IPS-NIHi7 (cell line): Measurements from ENCODE around the gene BIN2.
A peak's percentile ranks its signal among the peaks of the same experiment; 100 is the strongest.
"Not testable (repeated sequence)": the region's sequence is repeated elsewhere in the genome, so short reads cannot be mapped to it uniquely, and the experiment has no call there.

Experiments used
- DNase-seq: peaks from one replicate; pipeline ENCODE4 v3.0.0; 2012; ENCODE audit warnings: mixed read lengths; ENCODE audit errors: extremely low spot score

BIN2 gene

DNA sequence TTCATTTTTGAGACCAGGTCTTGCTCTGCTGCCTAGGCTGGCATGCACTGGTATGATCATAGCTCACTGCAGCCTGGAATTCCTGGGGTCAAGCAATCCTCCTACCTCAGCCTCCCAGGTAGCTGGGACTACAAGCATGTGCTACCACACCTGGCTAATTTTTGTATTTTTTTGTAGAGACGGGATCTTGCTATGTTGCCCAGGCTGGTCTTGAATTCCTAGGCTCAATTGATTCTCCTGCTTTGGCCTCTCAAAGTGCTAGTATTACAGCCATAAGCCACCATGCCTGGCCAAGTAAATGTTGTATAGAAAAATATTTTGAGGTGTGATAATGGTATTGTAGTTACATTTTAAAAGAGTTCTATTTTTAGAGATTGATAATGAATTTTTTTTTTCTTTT is 12.6 kb downstream of the BIN2 start:
- no peak for DNase-seq

DNA sequence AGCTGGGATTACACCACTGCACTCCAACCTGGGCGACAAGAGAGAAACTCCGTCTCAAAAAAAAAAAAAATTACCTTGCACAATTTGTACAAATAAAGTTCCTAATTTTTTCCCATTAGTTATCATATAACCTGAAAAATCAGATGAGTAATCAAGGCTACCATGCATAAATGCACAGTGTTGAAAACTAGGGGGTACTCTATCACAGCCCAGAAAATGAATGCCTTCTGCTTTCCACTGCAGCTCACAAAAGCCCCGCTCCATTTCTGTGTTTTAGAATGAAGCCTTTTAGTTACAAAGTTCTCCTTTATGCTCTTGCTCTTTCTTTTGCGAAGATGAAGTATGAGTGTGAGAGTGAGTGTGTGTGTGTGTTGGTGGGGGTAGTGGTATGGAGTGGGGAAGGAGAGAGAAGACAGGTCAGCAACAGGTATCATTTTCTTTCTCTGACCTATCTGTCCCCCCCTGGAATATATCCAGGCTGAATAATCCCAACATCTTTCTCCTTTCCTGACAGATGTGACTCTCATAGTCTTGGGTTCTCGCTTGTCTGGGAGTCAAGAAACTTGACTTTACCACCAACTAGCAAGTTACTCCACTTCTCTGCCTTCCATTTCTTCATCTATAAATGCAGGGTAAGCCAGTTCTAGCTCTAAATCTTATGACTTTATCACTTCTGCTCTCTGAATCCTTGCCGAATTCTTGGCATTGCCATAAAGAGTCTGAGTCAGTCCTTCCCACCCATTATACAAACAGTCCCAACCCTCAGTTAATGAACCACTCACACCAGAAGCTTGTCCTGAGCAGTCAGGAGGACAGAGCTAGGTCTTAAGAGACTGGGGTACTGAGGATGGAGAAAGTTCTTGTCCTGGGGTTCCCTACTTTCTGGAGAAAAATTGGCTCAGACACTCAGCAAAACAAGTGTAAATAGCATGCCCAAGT is 16.1 kb downstream of the BIN2 start:
- DNase-seq: no peak

DNA sequence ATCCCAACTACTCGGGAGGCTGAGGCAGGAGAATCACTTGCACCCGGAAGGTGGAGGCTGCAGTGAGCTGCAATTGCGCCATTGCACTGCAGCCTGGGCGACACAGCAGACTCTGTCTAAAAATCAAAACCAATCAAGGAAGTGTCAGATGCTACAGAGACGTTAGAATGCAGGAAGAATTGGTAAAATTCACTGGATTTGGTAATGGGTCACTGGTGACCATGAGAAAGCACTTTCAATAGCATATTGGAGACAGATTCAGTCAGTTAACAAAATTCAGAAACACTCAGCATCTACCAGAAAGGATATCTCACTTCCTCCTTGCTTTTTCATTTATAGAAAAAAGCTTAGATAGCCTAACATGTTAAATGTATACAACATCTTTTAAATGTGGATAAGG is 17.5 kb downstream of the BIN2 start:
- DNase-seq: no peak

DNA sequence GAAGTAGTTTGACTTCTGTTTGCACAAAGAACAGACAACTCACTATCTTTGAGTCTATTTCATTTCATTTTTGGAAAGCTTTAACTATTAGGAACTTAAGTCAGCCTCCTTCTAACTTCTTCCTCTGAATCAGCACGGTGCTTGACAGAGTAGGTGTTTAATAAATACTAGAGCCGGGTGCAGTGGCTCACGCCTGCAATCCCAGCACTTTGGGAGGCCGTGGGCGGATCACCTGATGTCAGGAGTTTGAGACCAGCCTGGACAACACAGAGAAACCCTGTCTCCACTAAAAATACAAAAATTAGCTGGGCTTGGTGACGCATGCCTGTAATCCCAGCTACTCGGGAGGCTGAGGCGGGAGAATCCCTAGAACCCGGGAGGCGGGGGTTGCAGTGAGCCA is 23.2 kb downstream of the BIN2 start:
- DNase-seq: not testable (repeated sequence)

DNA sequence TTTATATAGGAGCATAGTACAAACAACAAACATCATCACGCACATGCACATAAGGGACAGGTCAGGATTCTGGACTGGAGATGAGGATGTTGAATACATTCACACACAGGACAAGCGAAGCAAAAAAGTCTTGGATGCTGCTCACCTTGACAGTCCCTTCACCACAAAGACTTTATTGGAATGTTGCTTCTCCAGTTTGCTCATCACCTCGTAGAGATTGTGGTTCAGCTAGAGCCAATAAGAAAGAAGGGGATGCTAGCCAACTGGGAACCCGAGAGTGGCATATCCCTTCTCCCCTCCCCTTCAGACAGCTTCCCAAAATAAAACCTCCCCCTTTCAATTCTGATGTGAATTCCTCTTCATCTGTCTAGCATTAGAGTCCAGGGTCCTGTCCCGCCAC is 28.3 kb downstream of the BIN2 start:
- no peak for DNase-seq

DNA sequence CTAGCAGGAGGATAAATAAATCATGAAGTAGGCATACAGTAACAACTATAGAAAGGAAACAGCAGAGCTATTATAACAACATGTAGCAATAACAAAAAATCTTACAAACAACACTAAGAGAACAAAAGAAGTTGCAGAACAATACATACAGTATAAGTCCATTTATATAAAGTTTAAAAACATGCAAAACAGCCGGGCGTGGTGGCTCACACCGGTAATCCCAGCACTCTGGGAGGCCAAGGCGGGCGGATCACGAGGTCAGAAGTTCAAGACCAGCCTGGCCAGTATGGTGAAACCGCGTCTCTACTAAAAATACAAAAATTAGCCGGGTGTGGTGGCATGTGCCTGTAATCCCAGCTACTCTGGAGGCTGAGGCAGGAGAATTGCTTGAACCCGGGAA is 29.9 kb downstream of the BIN2 start:
- not testable (repeated sequence) for DNase-seq

DNA sequence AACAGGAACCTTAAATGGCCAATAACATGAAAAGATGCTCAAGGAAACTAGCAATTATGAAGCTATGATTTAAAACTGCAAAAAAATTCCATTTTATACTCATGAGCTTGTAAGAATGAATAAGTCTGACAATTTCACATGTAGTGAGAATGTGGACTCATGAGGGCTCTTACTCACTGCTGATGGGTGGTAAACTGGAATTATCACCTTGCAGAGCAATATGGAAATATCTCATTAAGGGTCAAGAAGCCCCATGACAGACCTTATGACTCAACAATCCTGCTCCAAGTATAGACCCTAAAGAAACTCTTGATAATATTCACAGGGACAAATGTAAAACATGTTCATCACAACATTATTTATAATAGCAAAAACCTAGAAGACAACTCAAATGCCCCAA is 30.3 kb downstream of the BIN2 start:
- no peak for DNase-seq

DNA sequence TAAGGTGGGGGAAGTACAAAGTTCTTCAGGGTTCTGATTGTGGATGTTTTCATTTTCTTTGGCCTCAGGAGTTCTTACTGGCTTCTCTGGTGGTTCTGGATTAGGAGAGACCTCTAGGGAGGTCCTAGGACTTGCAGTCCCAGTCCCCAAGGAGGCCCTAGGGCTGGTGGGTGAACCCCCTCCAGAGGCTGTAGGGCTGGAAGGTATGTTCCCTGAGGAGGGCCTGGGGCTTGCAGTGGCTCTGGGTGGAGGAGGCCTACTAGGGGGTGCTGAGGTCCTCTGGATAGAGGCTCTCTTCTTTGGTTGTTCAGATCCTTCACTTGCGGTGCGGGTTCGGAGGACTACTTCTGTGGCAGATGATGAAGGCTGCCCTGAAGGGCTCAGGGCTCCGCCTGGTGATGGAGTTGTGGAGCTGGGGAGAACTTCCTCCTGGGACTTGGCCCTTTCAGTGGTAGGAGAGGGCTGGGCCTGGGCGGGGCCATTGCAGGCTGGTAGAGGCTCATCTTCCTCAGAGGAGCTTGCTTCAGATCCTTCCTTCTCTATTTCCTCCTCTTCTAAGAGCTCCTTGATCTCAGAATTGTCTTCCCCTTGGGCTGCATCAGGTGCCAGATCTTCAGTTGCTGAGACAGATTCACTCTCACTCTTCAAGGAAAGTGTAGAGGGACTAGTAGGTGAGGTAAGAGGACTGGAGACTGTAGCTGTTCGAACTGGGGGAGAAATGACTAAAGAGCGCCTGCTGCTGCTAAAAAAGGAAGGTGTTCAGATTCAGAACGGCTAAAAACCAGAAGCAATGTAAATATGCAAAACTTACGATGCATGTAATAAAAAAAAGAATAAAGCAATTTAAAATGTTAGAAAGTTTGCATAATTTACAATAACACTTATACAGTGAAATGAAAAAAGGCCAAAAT is 32.1 kb downstream of the BIN2 start:
- DNase-seq: not testable (repeated sequence)

DNA sequence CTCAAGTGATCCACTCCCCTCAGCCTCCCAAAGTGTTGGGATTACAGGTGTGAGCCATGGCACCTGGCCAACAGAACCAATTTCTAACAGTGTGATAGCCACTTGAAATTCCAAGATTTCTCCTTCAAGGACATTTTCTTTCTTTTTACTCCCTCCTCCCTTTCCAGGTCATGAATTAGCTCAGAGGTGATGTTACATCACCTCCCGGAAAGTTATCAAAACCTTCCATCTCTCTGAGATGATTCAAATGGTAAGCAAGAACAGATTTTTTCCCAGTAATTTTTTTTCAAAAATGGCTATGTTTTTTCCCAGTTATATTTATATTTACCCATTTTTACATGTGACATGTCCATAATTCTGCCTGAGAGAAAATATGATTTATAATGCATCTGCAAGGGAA is 38.1 kb downstream of the BIN2 start:
- DNase-seq: no peak

DNA sequence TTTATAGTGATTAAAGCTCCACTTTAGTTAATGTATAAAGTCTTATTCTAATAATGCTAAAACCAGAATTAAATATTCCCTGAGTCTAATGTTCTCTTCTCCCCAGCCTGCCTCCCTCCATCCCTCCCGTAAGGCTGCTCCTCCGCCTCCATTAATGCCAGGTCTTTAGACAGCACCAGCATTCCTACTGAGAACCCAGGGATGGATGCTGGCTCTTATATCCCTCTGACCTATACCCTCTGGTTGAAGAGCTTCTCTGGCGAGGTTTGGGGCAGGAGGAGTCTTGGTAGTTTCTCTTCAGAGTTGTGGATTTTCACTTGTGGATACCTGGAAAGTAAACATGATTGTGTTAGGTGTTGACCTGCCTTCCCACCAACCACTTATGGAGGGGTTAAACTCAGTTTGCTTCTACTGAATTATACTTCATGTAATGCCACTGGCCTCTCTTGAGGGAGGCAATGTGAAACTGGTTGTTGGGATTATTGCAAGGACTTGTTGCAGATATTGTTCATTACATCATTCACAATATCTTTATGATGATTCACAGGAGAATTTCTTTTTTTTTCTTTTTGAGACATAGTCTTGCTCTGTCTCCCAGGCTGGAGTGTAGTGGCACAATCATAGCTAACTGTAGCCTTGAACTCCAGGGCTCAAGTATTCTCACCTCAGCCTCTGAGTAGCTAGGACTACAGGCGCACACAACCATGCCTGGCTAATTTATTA is 42.6 kb downstream of the BIN2 start:
- no peak for DNase-seq

DNA sequence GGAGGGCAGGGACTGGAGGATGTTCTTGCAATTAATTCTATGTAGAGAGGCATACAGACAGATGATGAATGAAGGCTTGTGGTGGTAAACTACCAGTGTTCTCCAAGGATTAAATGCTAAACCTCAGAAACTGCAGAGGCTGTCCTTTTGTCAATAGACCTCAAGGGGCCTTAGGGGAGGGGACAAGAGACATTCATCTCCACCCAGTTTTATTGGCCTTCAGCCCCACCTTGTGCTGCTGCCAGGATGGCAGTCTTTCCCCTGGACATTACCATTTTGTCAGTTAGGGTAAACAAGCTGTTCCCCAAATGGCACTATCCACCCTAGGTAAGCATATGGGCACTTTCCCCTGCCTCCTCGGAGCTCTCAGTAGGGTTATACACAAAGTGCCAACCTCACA is 48.9 kb downstream of the BIN2 start:
- no peak for DNase-seq

DNA sequence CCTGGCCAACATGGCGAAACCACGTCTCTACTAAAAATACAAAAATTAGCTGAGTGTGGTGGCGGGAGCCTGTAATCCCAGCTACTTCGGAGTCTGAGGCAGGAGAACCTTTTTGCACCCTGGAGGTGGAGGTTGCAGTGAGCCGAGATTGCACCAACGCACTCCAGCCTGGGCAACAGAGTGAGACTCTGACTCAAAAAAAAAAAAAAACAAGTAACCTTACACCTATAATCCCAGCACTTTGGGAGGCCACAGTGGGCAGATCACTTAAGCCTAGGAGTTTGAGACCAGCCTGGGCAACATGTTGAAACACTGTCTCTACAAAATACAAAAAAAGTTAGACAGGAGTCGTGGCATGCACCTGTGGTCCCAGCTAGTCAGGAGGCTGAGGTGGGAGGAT is 51.2 kb downstream of the BIN2 start:
- DNase-seq: not testable (repeated sequence)

DNA sequence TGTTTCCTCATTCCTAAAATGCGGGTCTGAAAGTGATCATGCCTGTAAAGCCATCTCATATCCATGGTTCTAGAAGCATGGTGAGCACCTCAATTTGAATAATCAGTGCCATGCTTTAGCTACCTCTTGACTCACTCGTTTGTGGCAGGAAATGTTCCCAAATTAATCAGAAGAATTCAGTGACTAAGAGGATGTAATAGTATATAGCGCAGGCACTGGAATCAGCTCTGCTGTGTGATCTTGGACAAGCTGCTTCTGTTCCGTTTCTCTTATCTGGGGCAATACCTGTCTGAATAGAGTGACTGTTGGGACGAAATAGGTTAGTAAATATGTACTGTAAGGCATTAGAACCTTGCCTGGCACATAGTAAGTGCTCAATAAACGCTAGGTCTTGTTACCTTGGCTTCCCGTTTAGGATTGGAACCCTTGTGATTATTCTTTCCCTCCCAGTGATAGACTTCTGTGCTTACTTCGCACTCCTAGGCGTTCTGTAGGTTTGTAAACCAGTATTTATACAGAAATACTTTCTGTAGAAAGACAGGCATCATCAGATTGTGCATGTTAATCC is 52.9 kb downstream of the BIN2 start:
- DNase-seq: no peak

DNA sequence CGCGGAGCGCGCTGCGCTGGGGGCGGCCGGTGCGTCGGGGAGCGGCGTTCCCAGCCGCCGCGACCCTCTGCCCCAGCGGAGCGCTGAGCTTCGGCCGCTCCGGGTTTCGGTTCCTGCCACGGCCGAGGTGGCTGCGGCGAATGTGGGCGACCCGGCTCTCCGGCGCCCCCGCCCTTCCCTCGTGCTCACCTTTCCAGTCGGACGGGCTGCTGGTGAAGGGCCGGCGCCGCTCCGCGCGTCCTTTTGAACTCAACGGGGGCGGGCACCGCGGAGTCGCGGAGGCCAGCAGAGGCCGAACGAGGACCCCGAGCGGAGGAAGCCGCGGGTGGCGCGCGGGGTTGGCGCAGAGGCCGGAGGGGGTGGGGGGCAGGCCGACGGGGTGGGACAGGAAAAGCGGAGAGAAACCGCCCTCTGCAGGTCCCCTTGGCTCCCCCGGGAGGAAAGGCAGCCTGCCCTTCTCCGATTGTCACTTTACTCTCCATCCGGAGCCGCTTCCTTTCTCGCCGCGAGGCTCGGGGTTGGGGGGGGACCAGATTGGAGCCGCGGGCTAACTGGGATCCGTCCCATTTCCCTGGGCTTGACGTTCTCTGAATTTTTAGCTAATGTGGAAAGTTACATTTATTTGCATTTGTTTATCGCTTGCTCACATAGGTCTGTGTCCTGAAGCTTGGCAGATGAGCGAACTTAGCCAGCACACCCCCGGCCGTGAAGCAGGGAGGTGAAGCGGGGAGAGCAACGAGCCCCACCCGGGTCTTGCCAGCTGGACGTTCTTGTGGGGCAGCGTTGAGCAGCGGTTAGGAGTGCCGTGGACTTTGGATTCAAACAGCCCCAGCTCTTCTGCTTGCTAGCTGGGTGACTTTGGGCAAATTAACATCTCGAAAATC is 53.7 kb downstream of the BIN2 start, which contains the start of gene SMAGP:
Gene SMAGP (minus strand): TSS at position 349 of the 884 bp plus-strand sequence. CDS start 1,137 bp downstream, outside the sequence.
- DNase-seq: peak; percentile 76

DNA sequence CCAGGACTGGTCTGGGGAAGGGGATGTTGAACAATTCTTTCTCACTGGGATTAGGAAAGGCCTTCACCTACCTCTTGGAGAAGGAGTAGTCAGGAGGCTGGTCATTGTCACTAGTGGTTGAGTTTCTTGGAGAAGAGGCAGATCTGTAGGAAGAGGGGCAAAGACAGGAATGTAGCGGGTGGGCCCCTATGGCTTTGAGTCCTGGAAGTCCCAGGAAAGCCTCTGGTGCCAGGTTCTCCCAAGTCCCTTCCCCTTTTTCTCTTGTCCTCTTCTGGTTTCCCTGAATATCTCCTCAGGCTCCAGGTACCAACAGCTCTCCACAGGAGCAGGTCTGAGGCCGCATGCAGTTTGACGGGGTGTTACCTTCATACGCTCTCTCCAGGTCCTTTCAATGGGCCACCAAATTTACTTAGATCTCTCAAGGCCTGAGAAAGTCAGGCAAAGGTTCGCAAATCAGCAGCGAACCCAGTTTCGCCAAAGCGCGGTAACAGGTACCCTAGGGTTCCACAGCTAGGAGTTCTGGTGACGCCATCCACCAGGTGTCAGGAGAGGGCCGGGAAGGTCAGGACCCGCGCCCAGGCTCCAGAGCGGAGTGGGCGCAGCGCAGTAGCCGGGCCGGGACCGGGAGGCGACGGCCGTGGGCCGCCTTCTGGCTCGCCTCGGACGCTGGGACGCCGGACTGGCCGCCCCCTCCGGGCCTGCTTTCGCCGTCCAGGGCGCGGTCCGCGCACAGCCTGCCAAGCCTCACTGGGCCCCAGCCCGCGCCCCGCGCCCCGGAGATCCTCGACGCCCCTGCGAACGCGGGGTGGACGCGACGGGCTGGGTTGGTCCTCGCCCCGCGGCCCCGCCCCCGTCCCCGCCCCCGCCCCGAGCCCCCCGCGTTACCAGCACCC is 54.6 kb downstream of the BIN2 start:
- peak; percentile 85 for DNase-seq

DNA sequence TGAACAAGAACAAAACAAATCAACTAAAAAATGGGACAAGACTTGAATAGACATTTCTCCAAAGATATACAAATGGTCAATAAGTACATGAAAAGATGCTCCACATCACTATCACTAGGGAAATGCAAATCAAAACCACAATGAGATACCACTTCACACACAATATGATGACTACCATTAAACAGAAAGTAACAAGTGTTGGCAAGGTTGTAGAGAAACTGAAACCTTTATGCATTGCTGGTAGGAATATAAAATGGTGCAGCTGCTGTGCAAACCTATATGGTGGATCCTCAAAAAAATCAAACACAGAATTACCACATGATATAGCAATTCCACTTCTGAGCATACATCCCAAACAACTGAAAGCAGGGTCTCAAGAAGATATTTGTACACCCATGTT is 59.0 kb downstream of the BIN2 start:
- no peak for DNase-seq

DNA sequence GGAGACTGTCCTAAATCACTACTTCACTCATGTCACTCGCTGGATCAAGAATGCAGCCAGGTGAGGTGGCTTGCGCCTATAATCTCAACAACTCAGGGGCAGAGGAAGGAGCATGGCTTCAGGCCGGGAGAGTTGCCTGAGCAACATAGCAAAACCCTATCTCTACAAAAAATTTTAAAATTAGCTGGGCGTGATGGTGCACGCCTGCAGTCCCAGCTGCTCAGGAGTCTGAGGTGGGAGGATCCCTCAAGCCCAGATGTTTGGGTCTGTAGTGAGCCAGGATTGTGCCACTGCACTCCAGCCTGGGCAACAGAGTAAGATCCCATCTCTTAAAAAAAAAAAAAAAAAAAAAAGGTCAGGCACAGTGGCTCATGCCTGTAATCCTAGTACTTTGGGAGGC is 59.7 kb downstream of the BIN2 start:
- DNase-seq: no peak

DNA sequence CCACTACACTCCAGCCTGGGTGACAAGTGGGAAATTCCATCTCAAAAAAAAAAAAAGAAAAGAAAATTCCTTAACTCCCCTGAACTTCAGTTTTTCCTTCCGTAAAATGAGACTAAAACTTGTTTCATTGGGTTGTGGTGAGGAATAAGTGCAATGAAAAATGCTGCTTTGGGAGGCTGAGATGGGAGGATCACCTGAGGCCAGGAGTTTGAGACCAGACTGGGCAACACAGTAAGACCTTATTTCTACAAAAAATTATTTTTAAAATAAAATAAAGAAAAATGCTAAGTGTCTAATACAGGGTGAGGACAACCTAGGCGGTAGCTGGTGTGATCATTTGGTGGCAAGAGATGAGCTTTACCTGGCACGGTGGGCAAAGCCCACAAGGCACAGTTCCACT is 60.6 kb downstream of the BIN2 start:
- no peak for DNase-seq

DNA sequence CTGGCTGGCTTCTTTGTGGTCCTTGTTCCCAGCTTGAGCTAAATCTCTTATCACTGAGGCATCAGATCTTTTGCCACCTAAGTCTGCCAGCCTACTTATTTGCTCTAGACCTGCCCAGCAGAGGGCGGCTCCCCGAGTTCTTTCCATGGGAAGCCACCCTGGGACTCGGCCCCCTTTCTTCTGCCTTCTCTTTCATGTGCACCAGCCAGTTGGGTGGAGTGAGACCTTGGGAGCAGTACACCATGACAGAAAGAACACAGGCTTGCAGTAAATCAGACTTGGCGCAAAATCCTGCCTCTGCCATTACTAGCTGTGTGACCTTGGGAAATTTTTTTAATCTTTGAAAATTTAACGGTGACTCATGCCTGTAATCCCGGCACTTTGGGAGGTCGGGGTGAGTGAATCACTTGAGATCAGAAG is 61.2 kb downstream of the BIN2 start:
- peak; percentile 56 for DNase-seq
